ENCODE results near the gene ANKRD40.
"Not testable (repeated sequence)": the region's sequence is repeated elsewhere in the genome, so short reads cannot be mapped to it uniquely, and the experiment has no call there.

GRCh38 chr17:50680543-50681262, 27.0 kb downstream of the ANKRD40 start:
- not testable (repeated sequence) for TF ChIP-seq CTCF (IDR thresholded peaks at IDR 0.05); POLR2AphosphoS5 (IDR thresholded peaks at IDR 0.05); EP300 (IDR thresholded peaks at IDR 0.05; ENCODE audit: low read depth); POLR2A (IDR thresholded peaks at IDR 0.05)

Data from transverse colon (tissue), 4 donors.